ENCODE results near the gene SAT1. TPM values are rescaled to one million over a fixed set of nuclear protein-coding genes. Genes with fewer than 3 reads are reported as not detected.

Gene SAT1
- total RNA-seq, 1 experiment from 2014 or later, result 55.2 TPM

DNA sequence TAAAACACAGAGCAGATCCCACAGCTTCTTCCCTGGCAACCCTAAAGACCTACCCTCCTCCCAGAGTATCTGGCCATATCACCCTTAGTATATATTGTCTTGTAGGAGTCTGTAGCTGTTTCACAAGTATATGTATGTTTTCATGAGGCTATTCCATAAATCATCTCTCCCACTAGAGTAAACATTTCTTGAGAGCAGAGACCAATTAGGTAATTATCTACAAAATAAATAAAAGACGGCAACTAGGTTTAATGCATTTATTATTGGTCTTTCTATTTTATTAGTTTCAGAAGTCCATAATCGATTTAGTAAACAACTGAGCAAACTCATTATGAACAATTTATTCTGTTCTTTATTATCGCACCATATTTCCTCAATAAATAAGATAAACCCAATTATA lies 46.9 kb upstream of the SAT1 start:
- no peaks in the 10 kb centered on the region for H4K20me1 ChIP-seq (ENCODE audit: control insufficient read depth, insufficient read depth, insufficient read length)
- H4K5ac ChIP-seq (ENCODE audit: insufficient read length, low read depth, low read length), result no peak overlapping the region
- TF ChIP-seq CTCF (conservative IDR thresholded peaks at IDR 0.05), result no peak

More for the DNA sequence above, 46.9 kb upstream of the SAT1 start:
- Histone ChIP-seq H3K79me1 (ENCODE audit: insufficient read depth, low read depth, low read length, poor library complexity, severe bottlenecking) (no peaks in the 10 kb centered on the region), H3K18ac (ENCODE audit: insufficient read length, low read depth, low read length) (no peak overlapping the region), H2AK5ac (ENCODE audit: insufficient read length, low read length) (no peak overlapping the region), H4K91ac (ENCODE audit: insufficient read length, low read depth, low read length) (no peak overlapping the region), H2BK12ac (ENCODE audit: insufficient read length, low read depth, low read length) (no peak overlapping the region), H3K56ac (ENCODE audit: insufficient read length, low read depth, low read length) (no peak overlapping the region), H3T11ph (ENCODE audit: low read length) (no peak overlapping the region), H3K4me1 (ENCODE audit: insufficient read depth, low read length) (no peaks in the 10 kb centered on the region), H3K23ac (ENCODE audit: insufficient read length, low read depth, low read length) (no peak overlapping the region), H3K23me2 (ENCODE audit: insufficient read length, low read depth, low read length, poor library complexity, severe bottlenecking) (no peaks in the 10 kb centered on the region), H2AFZ (ENCODE audit: low read length) (no peak overlapping the region), H2BK15ac (ENCODE audit: low read depth, low read length) (no peak overlapping the region), H3K79me2 (ENCODE audit: insufficient read depth, low read length) (peaks cover 5% of the 10 kb centered on the region; the same call in 1 of the 2 replicates), H3K27ac (ENCODE audit: insufficient read length, low read depth, low read length) (no peak overlapping the region), H3K14ac (ENCODE audit: insufficient read depth, low read length) (no peak overlapping the region), H3K4me2 (ENCODE audit: insufficient read depth, insufficient read length, low read length) (no peak overlapping the region), H3K9me3 (ENCODE audit: control insufficient read depth, low read depth, low read length) (no peaks in the 10 kb centered on the region), H3K27me3 (ENCODE audit: insufficient read depth, low read length) (no peaks in the 10 kb centered on the region), H2BK120ac (ENCODE audit: low read depth, low read length, poor library complexity, severe bottlenecking) (no peak overlapping the region), H4K8ac (replicated peaks; ENCODE audit: insufficient read length, low read depth, low read length) (no peak overlapping the region), H2BK20ac (ENCODE audit: low read depth, low read length, poor library complexity, severe bottlenecking) (no peak overlapping the region), H2BK5ac (ENCODE audit: insufficient read length, low read length) (no peak overlapping the region), H3K4ac (ENCODE audit: low read depth, low read length) (no peak overlapping the region), H3K9ac (ENCODE audit: extremely low read depth, insufficient read length, low read length) (no peak overlapping the region)
- H3K27me3 Mint-ChIP-seq (ENCODE audit: low read depth), result no peaks in the 10 kb centered on the region
- H3K4me1 Mint-ChIP-seq, result peaks cover 14 to 15% of the 10 kb centered on the region in 2 experiments
- peaks cover 0 to 25% (median 19%) of the 10 kb centered on the region in 3 experiments; a peak in 4 of 7 replicates for H3K36me3 Mint-ChIP-seq (ENCODE audit: insufficient read depth in 1 of 3, low read depth in 3 of 3)
- peak overlapping the region in 1 of 3 experiments; percentile 19; a peak in 1 of 7 replicates for H3K27ac Mint-ChIP-seq
- DNase-seq, result no peak
- no CpG with 5 or more reads among the region's 3 CpGs for WGBS (ENCODE audit: extremely low coverage, insufficient read length, low lambda C conversion rate)
- H3K4me3 Mint-ChIP-seq, result no peak overlapping the region
- H3K9me3 Mint-ChIP-seq, result no peaks in the 10 kb centered on the region

Data from H9 (cell line).